ENCODE results near the gene PTPRF. TPM values are rescaled to one million over a fixed set of nuclear protein-coding genes. Genes with fewer than 3 reads are reported as not detected.

Gene PTPRF
- total RNA-seq, 1 experiment from 2014 or later: 31.1 TPM

- no peak for DNase-seq (ENCODE audit: low read depth)
Observed at GRCh38 chr1:43577655-43578542, 47.2 kb downstream of the PTPRF start.

DNA sequence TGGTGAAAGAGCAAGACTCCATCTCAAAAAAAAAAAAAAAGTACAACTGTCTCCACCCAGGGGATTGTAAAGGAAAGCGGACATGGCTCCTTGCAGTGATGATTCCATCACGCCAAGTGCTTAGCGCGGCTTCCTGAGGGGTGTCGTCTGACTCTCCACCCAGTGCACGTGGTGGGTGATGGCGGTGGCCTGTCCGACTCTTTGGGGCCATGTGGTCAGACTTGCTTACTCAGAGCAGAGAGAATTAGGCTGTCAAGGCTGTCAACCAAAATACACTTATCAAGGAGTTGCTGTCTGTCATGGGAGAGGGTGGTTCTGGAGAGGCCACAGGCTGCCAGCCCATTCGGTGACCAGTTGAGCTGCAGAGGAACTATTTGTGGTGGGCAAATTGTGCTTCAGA is 49.4 kb downstream of the PTPRF start:
- DNase-seq (ENCODE audit: low read depth): no peak

GRCh38 chr1:43582162-43582566 is 51.5 kb downstream of the PTPRF start:
- DNase-seq (ENCODE audit: low read depth): peak; percentile 96

GRCh38 chr1:43583058-43583457 is 52.4 kb downstream of the PTPRF start:
- no peak for DNase-seq (ENCODE audit: low read depth)

DNA sequence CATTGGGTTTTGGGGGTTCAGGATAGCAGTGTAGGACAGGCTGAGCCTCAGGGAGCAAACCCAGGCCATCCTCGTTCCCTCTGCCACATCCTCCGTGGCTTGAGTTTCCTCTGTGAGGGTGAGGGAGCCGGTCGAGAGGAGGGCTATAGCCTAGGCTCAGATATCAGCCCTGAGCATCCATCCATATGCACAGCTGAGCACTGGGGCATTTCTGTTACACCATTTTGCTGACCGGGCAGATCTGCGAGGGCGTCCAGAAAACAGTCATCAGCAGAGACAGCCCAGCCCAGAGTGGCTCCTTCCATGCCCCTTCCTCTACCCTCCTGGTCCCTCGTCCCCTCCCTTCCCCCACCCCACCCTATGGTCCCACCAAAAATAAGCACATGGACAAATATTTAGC is 53.5 kb downstream of the PTPRF start:
- DNase-seq (ENCODE audit: low read depth): no peak

GRCh38 chr1:43585557-43585956 is 54.9 kb downstream of the PTPRF start:
- no peak for DNase-seq (ENCODE audit: low read depth)

GRCh38 chr1:43586136-43586731 is 55.6 kb downstream of the PTPRF start:
- DNase-seq (ENCODE audit: low read depth): no peak

DNA sequence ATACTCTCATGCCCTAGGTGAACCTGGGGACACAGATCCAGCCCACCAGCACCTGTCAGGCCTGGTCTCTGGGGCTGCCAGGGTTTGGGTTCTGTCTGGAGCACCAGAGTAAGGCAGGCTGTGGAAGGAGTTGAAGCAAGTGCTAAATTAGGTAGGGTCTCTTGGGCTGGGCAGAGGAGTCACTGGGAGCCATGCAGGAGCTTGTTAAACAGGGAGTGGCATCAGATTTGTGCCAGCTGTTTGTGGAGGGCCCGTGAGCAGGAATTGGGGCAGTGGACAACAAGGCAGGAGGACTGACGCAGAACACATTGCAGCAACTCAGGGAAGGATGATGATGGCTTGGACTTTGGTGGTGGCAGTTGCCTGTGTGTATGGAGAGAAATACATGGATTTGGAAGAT is 56.3 kb downstream of the PTPRF start:
- no peak for DNase-seq (ENCODE audit: low read depth)

DNA sequence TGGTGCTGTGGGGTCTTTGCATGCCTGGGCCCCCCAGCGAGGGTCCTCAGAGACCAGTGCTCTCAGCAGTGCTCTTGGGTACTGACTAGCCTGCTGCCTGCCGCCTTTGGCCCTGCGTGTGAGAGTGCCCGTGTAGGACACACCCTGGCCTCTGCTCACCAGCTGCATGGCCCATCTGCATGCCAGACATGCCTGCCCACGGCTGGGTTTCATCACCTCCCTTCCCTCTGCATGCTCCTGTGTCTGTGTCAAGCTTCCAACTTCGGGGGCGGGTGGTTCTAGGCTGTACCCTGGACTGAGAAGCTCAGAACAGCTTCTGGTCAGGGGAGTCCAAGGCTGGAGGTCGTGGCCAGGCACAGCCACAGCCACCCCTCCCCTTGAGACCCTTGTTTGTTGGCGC is 56.9 kb downstream of the PTPRF start:
- no peak for DNase-seq (ENCODE audit: low read depth)

GRCh38 chr1:43588592-43588991 is 57.9 kb downstream of the PTPRF start:
- no peak for DNase-seq (ENCODE audit: low read depth)

- no peak for DNase-seq (ENCODE audit: low read depth)
Observed at GRCh38 chr1:43590388-43590925, 59.8 kb downstream of the PTPRF start.

GRCh38 chr1:43591181-43591580 is 60.5 kb downstream of the PTPRF start:
- no peak for DNase-seq (ENCODE audit: low read depth)

GRCh38 chr1:43592051-43592665 is 61.5 kb downstream of the PTPRF start:
- no peak for DNase-seq (ENCODE audit: low read depth)

DNA sequence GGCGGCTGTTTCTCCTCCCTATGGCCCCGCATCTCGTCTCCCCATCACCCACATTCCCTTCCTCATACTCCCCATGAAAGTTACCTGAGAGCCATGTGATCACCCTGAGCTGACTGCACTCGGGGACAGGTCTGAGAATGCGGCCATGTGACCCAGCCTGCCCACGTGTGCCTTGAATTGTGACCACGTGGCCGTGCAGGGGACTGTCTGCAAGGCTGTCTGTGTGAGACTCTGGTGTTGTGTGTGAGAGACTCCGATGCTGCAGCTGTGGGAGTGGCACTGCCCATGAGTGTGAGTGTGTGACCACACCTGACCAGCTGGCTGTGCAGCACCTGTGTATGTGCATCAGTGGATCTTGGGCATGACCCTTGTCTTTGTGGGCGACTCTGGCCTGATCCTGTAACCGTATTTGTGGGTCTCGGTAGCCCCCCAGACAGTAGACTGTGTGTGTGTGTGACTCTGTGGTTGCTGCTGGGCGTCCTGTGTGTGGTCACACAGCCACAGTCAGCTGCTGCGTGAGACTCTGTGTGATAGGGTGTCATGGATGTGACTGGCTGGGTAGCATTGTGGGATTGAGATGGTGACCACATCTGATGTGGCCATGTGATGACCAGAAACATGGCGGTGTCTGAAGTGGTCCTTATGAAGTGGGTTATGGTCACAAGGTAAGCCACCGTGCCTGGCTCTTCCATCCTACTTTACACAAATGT is 62.4 kb downstream of the PTPRF start:
- DNase-seq (ENCODE audit: low read depth): no peak

- no peak for DNase-seq (ENCODE audit: low read depth)
Observed at GRCh38 chr1:43596579-43596978, 65.9 kb downstream of the PTPRF start.

- DNase-seq (ENCODE audit: low read depth): no peak
Observed at GRCh38 chr1:43597028-43597427, 66.3 kb downstream of the PTPRF start.

DNA sequence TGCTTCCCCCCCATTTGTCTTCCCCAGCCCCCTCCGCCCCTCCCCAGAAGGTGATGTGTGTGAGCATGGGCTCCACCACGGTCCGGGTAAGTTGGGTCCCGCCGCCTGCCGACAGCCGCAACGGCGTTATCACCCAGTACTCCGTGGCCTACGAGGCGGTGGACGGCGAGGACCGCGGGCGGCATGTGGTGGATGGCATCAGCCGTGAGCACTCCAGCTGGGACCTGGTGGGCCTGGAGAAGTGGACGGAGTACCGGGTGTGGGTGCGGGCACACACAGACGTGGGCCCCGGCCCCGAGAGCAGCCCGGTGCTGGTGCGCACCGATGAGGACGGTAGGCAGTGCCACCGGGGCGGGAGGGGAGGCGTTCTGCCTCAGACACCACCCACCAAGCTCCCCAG is 67.0 kb downstream of the PTPRF start:
- no peak for DNase-seq (ENCODE audit: low read depth)

GRCh38 chr1:43598622-43599021 is 67.9 kb downstream of the PTPRF start:
- DNase-seq (ENCODE audit: low read depth): no peak

- no peak for DNase-seq (ENCODE audit: low read depth)
Observed at GRCh38 chr1:43600033-43601020, 69.6 kb downstream of the PTPRF start.

DNA sequence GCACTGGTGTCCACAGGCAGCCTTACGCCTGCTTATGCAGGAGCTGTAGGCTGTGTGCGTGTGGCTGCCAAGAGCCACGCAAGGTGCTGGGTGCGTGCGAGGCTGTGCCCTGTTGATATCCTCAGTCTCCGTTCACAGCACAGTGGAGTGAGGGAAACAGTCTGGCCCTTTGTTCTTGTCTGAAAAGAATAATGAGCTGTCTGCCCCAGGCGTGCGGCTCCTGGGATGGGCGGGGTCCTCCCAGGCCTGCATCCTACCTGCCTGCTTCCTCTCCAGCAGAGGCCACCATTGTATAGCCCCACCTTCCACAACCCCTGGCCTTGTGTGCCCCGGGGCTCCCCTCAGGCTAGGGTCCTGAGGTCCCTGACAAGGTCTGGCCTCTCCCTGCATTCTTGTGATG is 72.3 kb downstream of the PTPRF start:
- no peak for DNase-seq (ENCODE audit: low read depth)

DNA sequence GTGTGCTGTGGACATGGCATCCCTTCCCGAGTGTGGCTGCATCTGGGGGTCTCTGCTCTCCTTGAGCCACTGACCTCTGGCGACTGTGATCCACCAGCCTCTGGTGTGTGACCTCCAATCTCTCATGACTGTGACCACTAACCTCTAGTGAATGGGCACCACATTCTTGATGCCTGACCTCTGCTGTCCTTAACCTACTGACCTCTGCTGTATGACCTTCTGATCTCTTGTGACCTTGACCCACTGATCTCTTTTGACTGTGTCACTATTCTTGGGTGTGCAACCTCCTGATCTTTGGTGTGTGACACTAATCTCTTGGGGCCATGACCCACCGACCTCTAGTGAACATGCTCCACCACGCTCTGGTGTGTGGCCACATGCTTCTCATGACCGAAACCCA is 73.5 kb downstream of the PTPRF start:
- DNase-seq (ENCODE audit: low read depth): no peak

Measured in M059J (cell line).